ENCODE data around the gene ZNF503.

Gene ZNF503

DNA sequence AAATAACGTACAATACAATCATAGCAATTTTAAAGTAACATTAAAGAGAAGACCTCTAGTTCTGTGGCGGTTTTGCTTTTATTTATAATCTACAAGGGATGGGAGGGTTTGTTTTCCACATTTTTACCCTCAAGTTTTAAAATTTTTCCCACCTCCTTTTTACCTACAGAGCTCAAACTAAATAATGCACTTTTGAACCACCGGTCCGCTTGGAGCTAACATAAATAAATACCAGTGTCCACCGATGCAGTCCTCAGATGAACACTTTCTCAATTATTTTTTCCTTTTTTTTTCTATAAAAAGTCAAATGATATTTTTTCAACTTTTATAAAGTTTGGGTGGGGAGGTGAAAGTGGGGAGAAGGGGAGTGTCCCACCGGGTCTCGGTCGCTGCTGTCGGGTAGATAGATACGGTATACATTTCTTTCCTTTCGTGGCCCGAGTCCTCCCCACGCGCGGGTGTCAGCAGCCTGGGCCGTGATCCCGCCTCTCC lies 3.3 kb downstream of the ZNF503 start:
- H3F3A ChIP-seq (ENCODE audit: insufficient read depth) = no peaks in the 10 kb centered on the region
- H3K27ac ChIP-seq (ENCODE audit: low read depth, low read length) = no peak overlapping the region
- no peaks in the 10 kb centered on the region for H3K27me3 ChIP-seq (ENCODE audit: low read length)
- H3K79me2 ChIP-seq (ENCODE audit: insufficient read depth, low read length) = no peaks in the 10 kb centered on the region
- no peaks in the 10 kb centered on the region for H3K9me3 ChIP-seq (ENCODE audit: insufficient read depth, low read length)
- H2AFZ ChIP-seq (ENCODE audit: low read depth, low read length, severe bottlenecking) = no peak overlapping the region
- H4K20me1 ChIP-seq (ENCODE audit: low read depth, low read length) = no peaks in the 10 kb centered on the region
- H3K9me2 ChIP-seq (replicated peaks; ENCODE audit: insufficient read depth, low read length) = no peaks in the 10 kb centered on the region
- no peak overlapping the region for H3K4me2 ChIP-seq (ENCODE audit: low read depth, low read length, poor library complexity, severe bottlenecking)
- no peak overlapping the region for H3K9ac ChIP-seq (ENCODE audit: low read length)
- H3K4me3 ChIP-seq (ENCODE audit: insufficient read depth, low read length, poor library complexity, severe bottlenecking) = no peak overlapping the region
- no peaks in the 10 kb centered on the region for H3K36me3 ChIP-seq (ENCODE audit: low read length)
- no peak for TF ChIP-seq EZH2phosphoT487 (conservative IDR thresholded peaks at IDR 0.05; ENCODE audit: low read length)
- TF ChIP-seq, protein P1, sequence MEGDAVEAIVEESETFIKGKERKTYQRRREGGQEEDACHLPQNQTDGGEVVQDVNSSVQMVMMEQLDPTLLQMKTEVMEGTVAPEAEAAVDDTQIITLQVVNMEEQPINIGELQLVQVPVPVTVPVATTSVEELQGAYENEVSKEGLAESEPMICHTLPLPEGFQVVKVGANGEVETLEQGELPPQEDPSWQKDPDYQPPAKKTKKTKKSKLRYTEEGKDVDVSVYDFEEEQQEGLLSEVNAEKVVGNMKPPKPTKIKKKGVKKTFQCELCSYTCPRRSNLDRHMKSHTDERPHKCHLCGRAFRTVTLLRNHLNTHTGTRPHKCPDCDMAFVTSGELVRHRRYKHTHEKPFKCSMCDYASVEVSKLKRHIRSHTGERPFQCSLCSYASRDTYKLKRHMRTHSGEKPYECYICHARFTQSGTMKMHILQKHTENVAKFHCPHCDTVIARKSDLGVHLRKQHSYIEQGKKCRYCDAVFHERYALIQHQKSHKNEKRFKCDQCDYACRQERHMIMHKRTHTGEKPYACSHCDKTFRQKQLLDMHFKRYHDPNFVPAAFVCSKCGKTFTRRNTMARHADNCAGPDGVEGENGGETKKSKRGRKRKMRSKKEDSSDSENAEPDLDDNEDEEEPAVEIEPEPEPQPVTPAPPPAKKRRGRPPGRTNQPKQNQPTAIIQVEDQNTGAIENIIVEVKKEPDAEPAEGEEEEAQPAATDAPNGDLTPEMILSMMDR (IDR thresholded peaks at IDR 0.05; ENCODE audit: insufficient read depth, low read length, poor library complexity, severe bottlenecking) = no peak

DNA sequence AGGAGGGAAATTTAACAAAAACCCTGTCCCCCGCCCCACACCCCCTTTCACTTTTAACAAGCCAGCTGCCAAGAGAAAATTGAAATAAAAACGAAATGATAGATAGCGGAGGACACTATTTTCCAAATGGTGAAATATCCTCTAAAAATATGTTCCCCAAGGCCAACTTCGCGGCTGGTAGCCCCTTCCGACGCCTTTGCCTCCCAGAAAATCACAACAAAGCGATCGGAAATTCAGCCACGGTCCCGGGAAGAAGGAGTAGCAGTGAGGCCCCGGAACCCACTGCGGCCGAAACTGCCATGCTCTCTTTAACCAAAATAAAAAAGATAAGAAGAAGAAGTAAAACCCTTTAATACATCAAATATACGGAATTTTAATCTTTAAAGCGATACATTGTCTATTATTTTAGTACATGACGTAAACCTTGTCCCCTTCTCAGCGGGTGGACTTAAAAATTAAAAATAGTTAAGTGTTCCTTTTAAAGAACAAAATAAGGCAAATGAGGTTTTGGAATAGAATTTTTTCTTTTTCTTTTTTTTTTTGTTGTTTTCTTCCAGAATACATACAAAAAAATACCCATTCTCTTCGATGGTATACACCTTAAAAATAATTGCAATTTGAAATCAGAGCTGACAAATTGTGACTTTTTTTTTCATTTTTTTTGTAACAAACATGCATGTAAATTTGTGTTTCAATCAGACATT lies 3.9 kb downstream of the ZNF503 start:
- no peaks in the 10 kb centered on the region for H3K36me3 ChIP-seq (ENCODE audit: low read length)
- no peak overlapping the region for H3K4me3 ChIP-seq (ENCODE audit: insufficient read depth, low read length, poor library complexity, severe bottlenecking)

DNA sequence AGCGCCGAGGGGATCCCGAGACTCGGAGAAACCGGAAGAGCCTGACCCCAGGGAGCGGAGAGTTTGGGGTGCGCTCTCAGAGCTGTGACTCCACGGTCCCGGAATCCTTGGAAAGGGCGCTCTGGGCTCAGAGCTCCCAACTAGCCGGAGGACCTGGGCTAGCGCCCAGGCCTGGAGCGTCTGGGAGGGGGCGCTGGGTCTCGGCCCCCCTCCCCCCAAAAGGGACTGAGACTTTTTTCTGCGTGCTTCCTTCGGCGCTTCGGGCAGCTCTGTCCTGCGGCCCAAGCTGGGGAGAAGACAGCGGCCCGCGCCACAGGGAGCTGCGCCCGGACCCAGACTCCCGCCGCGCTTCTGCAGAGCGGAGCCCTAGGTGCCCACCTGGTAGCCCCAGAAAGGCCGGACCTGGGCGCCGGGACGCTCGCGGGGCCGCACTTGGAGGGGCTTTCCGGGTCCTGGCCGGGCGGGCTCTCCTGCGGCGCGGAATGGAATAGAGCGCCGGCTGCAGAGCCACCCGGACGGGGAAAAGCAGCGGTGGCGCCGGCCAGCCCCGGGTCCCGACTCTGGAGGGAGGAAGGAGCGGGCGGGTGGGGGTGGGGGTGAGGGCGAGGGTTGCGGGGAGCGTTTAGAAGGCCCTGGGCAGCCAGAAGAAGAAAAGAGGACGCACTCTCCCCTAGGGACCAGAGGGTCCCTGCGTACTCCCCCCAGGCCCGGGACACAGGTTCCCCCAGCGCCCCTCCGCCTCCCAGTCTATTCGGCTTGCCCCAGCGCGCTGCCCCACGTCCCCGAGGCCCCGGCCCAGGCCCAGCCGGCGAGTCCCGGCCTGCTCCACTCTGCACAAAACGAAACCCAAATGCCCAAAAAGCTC lies 4.7 kb downstream of the ZNF503 start:
- no peak overlapping the region for H3K4me2 ChIP-seq (ENCODE audit: low read depth, low read length, poor library complexity, severe bottlenecking)
- TF ChIP-seq EZH2phosphoT487 (conservative IDR thresholded peaks at IDR 0.05; ENCODE audit: low read length) = no peak
- TF ChIP-seq, protein P1 (IDR thresholded peaks at IDR 0.05; ENCODE audit: insufficient read depth, low read length, poor library complexity, severe bottlenecking) = no peak
- no peaks in the 10 kb centered on the region for H4K20me1 ChIP-seq (ENCODE audit: low read depth, low read length)
- H3K27ac ChIP-seq (ENCODE audit: low read depth, low read length) = no peak overlapping the region
- H2AFZ ChIP-seq (ENCODE audit: low read depth, low read length, severe bottlenecking) = no peak overlapping the region
- no peaks in the 10 kb centered on the region for H3K9me2 ChIP-seq (replicated peaks; ENCODE audit: insufficient read depth, low read length)
- no peaks in the 10 kb centered on the region for H3K9me3 ChIP-seq (ENCODE audit: insufficient read depth, low read length)
- no peaks in the 10 kb centered on the region for H3K36me3 ChIP-seq (ENCODE audit: low read length)
- H3K79me2 ChIP-seq (ENCODE audit: insufficient read depth, low read length) = no peaks in the 10 kb centered on the region
- H3K9ac ChIP-seq (ENCODE audit: low read length) = no peak overlapping the region
- H3K27me3 ChIP-seq (ENCODE audit: low read length) = no peaks in the 10 kb centered on the region
- H3F3A ChIP-seq (ENCODE audit: insufficient read depth) = no peaks in the 10 kb centered on the region
- H3K4me3 ChIP-seq (ENCODE audit: insufficient read depth, low read length, poor library complexity, severe bottlenecking) = no peak overlapping the region

More for the DNA sequence above, 3.9 kb downstream of the ZNF503 start:
- Histone ChIP-seq H3F3A (ENCODE audit: insufficient read depth) (no peaks in the 10 kb centered on the region), H3K27me3 (ENCODE audit: low read length) (no peaks in the 10 kb centered on the region), H3K27ac (ENCODE audit: low read depth, low read length) (no peak overlapping the region), H3K9me2 (replicated peaks; ENCODE audit: insufficient read depth, low read length) (no peaks in the 10 kb centered on the region), H4K20me1 (ENCODE audit: low read depth, low read length) (no peaks in the 10 kb centered on the region), H2AFZ (ENCODE audit: low read depth, low read length, severe bottlenecking) (no peak overlapping the region), H3K9me3 (ENCODE audit: insufficient read depth, low read length) (no peaks in the 10 kb centered on the region), H3K9ac (ENCODE audit: low read length) (no peak overlapping the region), H3K4me2 (ENCODE audit: low read depth, low read length, poor library complexity, severe bottlenecking) (no peak overlapping the region), H3K79me2 (ENCODE audit: insufficient read depth, low read length) (no peaks in the 10 kb centered on the region)
- TF ChIP-seq, protein P1 (IDR thresholded peaks at IDR 0.05; ENCODE audit: insufficient read depth, low read length, poor library complexity, severe bottlenecking) = no peak
- no peak for TF ChIP-seq EZH2phosphoT487 (conservative IDR thresholded peaks at IDR 0.05; ENCODE audit: low read length)
